Epidermal melanocyte (primary cell): ENCODE data around the gene GSTA3.
"Not testable (repeated sequence)": the region's sequence is repeated elsewhere in the genome, so short reads cannot be mapped to it uniquely, and the experiment has no call there.

ENCODE experiments used
- DNase-seq: peaks from one replicate; pipeline ENCODE4 v3.0.0; 2011; ENCODE audit warnings: low spot score; ENCODE audit not compliant: insufficient read length

The GSTA3 gene

DNA sequence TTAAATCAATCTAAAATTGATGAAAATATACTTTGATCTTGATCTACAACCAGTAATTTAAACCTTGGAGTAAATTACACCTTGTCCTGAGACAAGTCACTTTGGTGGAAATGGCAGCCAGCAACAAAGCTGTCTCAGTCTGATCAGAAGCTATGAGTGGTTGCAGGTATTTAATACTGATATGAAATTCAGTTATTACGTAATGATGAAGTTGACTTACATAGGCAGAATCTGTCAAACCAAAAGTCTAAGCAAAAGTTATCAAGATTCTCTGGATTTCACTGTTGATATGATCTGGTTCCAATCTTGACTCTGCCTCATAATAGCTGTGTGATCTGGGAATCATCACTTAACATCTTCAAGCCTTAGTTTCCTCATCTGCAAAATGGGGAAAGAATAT lies 41.3 kb downstream of the GSTA3 start:
- DNase-seq: no peak

GRCh38 chr6:52861151-52861550 lies 48.3 kb downstream of the GSTA3 start:
- not testable (repeated sequence) for DNase-seq

DNA sequence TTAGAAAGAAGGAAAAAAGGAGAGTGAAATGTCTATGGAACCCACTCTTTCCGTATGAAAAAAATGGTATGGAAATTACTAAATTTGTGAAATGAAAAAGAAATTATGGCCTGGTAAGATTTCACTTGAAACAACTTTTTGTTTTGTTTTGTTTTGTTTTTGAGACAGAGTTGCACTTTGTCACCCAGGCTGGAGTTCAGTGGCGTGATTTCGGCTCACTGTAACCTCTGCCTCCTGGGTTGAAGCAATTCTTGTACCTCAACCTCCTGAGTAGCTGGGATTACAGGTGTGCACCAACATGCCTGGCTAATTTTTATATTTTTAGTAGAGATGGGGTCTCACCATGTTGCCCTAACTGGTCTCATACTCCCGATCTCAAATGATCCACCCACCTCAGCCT lies 51.1 kb downstream of the GSTA3 start:
- DNase-seq: no peak

DNA sequence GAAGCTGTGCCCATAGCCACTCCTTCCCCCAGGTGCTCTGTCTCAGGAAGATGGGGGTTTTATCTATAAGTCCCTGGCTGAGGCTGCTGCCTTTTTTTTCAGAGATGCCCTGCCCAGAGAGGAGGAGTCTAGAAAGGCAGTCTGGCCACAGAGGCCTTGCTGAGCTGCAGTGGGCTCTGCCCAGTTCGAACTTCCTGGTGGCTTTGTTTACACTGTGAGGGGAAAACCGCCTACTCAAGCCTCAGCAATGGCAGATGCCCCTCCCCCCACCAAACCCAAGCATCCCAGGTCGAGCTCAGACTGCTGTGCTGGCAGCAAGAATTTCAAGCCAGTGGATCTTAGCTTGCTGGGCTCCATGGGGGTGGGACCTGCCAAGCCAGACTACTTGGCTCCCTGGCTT lies 53.4 kb downstream of the GSTA3 start:
- DNase-seq: not testable (repeated sequence)

DNA sequence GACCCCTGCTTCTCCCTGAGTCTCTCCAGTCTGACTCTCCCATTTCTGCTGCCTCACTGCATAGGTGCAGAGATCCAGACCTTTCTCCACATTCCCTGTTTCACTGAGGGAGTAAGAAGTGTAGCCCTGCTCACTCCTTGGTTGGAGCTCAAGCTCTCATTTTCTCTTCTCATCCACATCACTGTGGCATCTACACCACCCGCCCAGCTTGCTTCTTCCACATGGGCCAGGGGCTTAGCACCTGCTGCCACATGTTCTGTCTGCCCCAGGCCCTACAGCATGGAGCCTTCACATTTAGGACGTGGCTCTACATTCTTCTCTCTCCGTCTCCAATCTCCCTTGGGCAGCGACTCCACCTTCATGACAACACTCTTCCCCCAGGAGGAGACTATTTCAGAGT lies 60.4 kb downstream of the GSTA3 start:
- DNase-seq: no peak
